Heart left ventricle (tissue), 16 donors: ENCODE results near the gene PAGE1. TPM values are rescaled to one million over a fixed set of nuclear protein-coding genes. Genes with fewer than 3 reads are reported as not detected.

Experiments used
- ATAC-seq, 4 donors: fragments of 200-7000 bp; cut with Tn5 transposase; one replicate each; pipeline ENCODE4 v1.9.1; 2020 to 2022; ENCODE audit warnings: moderate library complexity in 4 of 4, mild to moderate bottlenecking in 3 of 4, moderate number of reproducible peaks in 1 of 4
- DNase-seq, 5 donors: peaks; one replicate each; pipeline ENCODE4 v3.0.0-alpha.2; 2020
- H3K27ac ChIP-seq, 12 donors: fragments of 200-600 bp; sonication (generic) in 4 of 12; one replicate each; pipeline versions ENCODE4 v1.5.0 to v1.8.0; 2016 to 2022; ENCODE audit warnings: mild to moderate bottlenecking in 2 of 12
- H3K27me3 ChIP-seq, 9 donors: fragments of 200-600 bp; sonication (generic) in 2 of 9; one replicate each; pipeline versions ENCODE4 v1.5.1 to v1.8.0; 2016 to 2022; ENCODE audit warnings: mild to moderate bottlenecking in 3 of 9
- H3K36me3 ChIP-seq, 9 donors: fragments of 200-600 bp; sonication (generic) in 2 of 9; one replicate each; pipeline versions ENCODE4 v1.5.0 to v1.8.0; 2018 to 2022; ENCODE audit warnings: mild to moderate bottlenecking in 2 of 9
- H3K4me1 ChIP-seq, 12 donors: fragments of 200-600 bp; sonication (generic) in 4 of 12; one replicate each; pipeline versions ENCODE4 v1.5.0 to v1.8.0; 2016 to 2022; ENCODE audit warnings: mild to moderate bottlenecking in 3 of 12
- H3K4me3 ChIP-seq, 12 donors: fragments of 200-600 bp; sonication (generic) in 4 of 12; one replicate each; pipeline versions ENCODE4 v1.5.0 to v1.8.0; 2017 to 2022; ENCODE audit warnings: mild to moderate bottlenecking in 9 of 12, moderate library complexity in 4 of 12
- H3K9me3 ChIP-seq, 12 donors: fragments of 200-600 bp; sonication (generic) in 4 of 12; one replicate each; pipeline versions ENCODE4 v1.5.0 to v1.8.0; 2016 to 2022; ENCODE audit warnings: mild to moderate bottlenecking in 1 of 12
- POLR2A ChIP-seq, 2 donors: fragments of 450-650 bp; IDR thresholded peaks; one replicate each; pipeline ENCODE4 v1.6.1; 2017; ENCODE audit warnings: antibody characterized with exemption in 2 of 2, mild to moderate bottlenecking in 2 of 2, moderate library complexity in 2 of 2
- WGBS, 4 donors: extraction: QIAGEN DNeasy Blood & Tissue Kit in 2 of 4; methylation state at CpG; one replicate each; pipeline versions ENCODE4 v1.1.5 to v1.1.7; 2013 to 2018; 5-methylcytosine and 5-hydroxymethylcytosine counted together
- intact Hi-C, 10 donors: fragments of 100-400 bp; cut with DNase I; formaldehyde crosslinking; loops; one replicate each; pipeline versions ENCODE4 v1.11.1 to v1.14.2; 2022
- polyA plus RNA-seq, 2 donors: library from polyadenylated mRNA; stranded (reverse); fragments of 200-250 nt; gene quantifications; one replicate each; pipeline ENCODE4 v1.2.3, GENCODE V29; 2013
- total RNA-seq, 9 donors: library from RNA; depleted of rRNA in 2 of 9; stranded (reverse); fragments of >200 nt in 2 of 9; fragmentation: NEBNext Ultra II Directional in 3 of 9; extraction: Animal tissue kit (Norgen Biotek cat#: 25700) in 3 of 9; gene quantifications; one replicate each; pipeline versions ENCODE4 v1.1.0 to v1.2.4, GENCODE V29; 2016 to 2023
- TF ChIP-seq, protein P1 (sequence below), 12 donors: fragments of 200-600 bp; sonication (generic) in 4 of 12; IDR thresholded peaks; one replicate each; pipeline versions ENCODE4 v1.5.0 to v1.8.0; 2018 to 2022; ENCODE audit warnings: antibody characterized with exemption in 12 of 12, mild to moderate bottlenecking in 5 of 12
- donor health status: ischemic (EF 13 %, LVEDD 7.1; RV severe dilation, severe dysfunction).
- donor health status: healthy with polysubstance abuse.
- donor health status: DM: no; HTN: yes; CAD: no.
- donor health status: DM: no; HTN: no; CAD: no.
- donor health status: ischemic (EF 25% LVEDD 6.9; RV normal size, moderate dysfunction).
- donor health status: ischemic (EF 25% LVEDD 5.7; RV mildly dilated, moderate dysfunction).
- donor health status: healthy.
- donor health status: DM: yes; HTN: yes; CAD: no.
- donor health status: ischemic (EF 35%, LVEDD 5.7; RV mildly dilated, moderate dysfunction).
- donor health status: nonischemic (EF 11% LVEDD 7.7; RV severe dilation, severe dysfunction).
- donor health status: DM: yes; HTN: yes; CAD: no.
- donor health status: PGD.
- donor health status: ischemic (EF 29% LVEDD 5.4; RV normal size, mild dysfunction).
- donor health status: nonischemic (EF 23%, LVEDD 6.1; RV moderate dilation, normal function).

Gene PAGE1
- total and polyA plus RNA-seq, 11 donors: not detected

DNA sequence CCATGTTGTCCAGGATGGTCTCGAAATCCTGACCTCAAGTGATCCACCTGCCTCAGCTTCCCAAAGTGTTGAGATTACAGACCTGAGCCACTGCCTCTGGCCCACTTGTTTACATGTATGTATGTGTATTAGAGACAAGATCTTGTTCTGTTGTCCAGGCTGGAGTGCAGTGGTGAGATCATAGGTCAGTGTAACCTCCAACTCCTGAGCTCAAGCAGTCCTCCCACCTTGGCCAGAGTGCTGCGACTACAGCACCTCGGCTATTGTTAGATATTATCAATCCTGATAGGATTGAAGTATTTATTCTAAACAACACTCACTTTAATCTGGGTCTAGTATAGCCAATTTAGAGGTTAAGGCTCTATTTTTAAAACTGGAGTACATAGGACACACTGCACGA lies 36.0 kb downstream of the PAGE1 start:
- no peak overlapping the region for H3K27ac ChIP-seq
- peak in 1 of 4 donors; percentile 52 for ATAC-seq
- H3K4me1 ChIP-seq: no peaks in the 10 kb centered on the region
- H3K4me3 ChIP-seq: no peak overlapping the region
- intact Hi-C loops: no loop called here
- no peak for TF ChIP-seq POLR2A (IDR thresholded peaks at IDR 0.05)
- TF ChIP-seq, protein P1, sequence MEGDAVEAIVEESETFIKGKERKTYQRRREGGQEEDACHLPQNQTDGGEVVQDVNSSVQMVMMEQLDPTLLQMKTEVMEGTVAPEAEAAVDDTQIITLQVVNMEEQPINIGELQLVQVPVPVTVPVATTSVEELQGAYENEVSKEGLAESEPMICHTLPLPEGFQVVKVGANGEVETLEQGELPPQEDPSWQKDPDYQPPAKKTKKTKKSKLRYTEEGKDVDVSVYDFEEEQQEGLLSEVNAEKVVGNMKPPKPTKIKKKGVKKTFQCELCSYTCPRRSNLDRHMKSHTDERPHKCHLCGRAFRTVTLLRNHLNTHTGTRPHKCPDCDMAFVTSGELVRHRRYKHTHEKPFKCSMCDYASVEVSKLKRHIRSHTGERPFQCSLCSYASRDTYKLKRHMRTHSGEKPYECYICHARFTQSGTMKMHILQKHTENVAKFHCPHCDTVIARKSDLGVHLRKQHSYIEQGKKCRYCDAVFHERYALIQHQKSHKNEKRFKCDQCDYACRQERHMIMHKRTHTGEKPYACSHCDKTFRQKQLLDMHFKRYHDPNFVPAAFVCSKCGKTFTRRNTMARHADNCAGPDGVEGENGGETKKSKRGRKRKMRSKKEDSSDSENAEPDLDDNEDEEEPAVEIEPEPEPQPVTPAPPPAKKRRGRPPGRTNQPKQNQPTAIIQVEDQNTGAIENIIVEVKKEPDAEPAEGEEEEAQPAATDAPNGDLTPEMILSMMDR (IDR thresholded peaks at IDR 0.05): no peak
- no peaks in the 10 kb centered on the region for H3K9me3 ChIP-seq
- DNase-seq: no peak
- 40 to 53% (median 47%) methylated on average over 4 of the region's 4 CpGs for WGBS, 4 donors
- no peaks in the 10 kb centered on the region for H3K36me3 ChIP-seq
- H3K27me3 ChIP-seq: peaks cover 0 to 7% (median 0%) of the 10 kb centered on the region in 9 donors

DNA sequence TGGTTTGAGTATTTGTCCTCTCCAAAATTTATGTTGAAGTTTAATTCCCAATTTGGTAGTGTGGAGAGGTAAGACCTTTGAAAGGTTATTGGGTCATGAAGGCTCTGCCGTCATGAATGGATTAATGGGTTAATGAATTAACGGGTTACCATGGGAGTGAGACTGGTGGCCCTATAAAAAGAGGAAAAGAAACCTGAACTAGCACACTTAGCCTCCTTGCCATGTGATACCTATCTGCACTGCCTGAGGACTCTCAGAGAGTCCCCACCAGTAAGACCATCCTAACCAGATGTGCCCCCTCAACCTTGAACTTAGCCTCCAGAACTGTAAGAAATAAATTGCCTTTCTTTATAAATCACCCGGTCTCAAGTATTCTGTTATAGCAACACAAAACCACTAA lies 39.3 kb downstream of the PAGE1 start:
- ATAC-seq (no peak), DNase-seq (no peak)
- Histone ChIP-seq H3K36me3 (no peaks in the 10 kb centered on the region), H3K4me3 (no peak overlapping the region), H3K27me3 (peaks cover 0 to 16% (median 0%) of the 10 kb centered on the region in 9 donors), H3K4me1 (no peaks in the 10 kb centered on the region), H3K27ac (no peak overlapping the region), H3K9me3 (no peaks in the 10 kb centered on the region)
- 76 to 89% (median 87%) methylated on average over 3 of the region's 3 CpGs for WGBS, 4 donors
- TF ChIP-seq, protein P1 (IDR thresholded peaks at IDR 0.05): no peak
- no peak for TF ChIP-seq POLR2A (IDR thresholded peaks at IDR 0.05)
- intact Hi-C loops: no loop called here

DNA sequence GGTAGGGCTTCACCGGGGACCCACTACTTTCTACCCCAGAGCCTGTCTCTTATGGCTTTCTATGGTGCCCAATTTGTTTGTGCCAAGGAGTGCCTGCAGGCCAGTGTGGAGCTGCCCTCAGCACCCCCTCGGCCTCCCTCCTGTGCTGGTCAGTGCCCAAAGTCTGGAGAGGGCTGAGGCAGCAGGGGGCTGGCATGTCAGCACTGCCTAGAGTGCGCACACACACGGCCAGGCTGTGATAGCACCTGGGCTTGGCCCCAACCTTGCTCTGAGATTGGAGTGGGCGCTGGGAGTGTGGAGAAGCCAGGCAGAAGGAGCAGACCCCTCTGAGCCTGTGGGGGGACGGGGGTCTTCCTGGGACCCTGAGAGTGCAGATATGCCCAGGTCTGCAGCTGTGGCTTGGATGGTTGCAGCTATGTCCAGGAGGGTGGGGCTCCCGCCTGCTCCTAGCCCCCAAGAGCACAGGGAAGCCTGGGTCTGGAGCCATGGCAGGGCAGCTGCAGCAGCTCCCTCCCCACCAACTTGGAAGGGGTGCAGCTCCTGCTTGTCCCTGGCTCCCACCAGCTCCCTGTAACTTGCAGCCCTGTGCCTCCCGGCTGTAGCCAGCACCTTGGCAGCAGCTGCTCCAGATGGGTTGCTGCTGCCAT lies 50.7 kb downstream of the PAGE1 start:
- TF ChIP-seq POLR2A (IDR thresholded peaks at IDR 0.05): no peak
- TF ChIP-seq, protein P1 (IDR thresholded peaks at IDR 0.05): no peak
- Histone ChIP-seq H3K4me3 (no peak overlapping the region), H3K27ac (no peak overlapping the region), H3K27me3 (peaks cover 0 to 30% (median 0%) of the 10 kb centered on the region in 9 donors), H3K4me1 (no peaks in the 10 kb centered on the region), H3K9me3 (no peaks in the 10 kb centered on the region), H3K36me3 (no peaks in the 10 kb centered on the region)
- DNase-seq (no peak), ATAC-seq (peak in 1 of 4 donors; percentile 20)
- intact Hi-C loops: no loop called here
- WGBS, 4 donors: 63 to 86% (median 75%) methylated on average over 5 to 8 of the region's 8 CpGs

Other genes starting within 250 kb of the PAGE1 start
- gene GAGE12C, start 163.8 kb downstream of the PAGE1 start, total RNA-seq: not detected
- gene GAGE12C, start 163.8 kb downstream of the PAGE1 start, polyA plus RNA-seq: not detected
- gene GAGE12D, start 154.3 kb downstream of the PAGE1 start, total RNA-seq: not detected
- gene GAGE12D, start 154.3 kb downstream of the PAGE1 start, polyA plus RNA-seq: not detected
- not detected for gene GAGE12E, start 144.7 kb downstream of the PAGE1 start, total RNA-seq
- not detected for gene GAGE12E, start 144.7 kb downstream of the PAGE1 start, polyA plus RNA-seq
- gene GAGE12F, start 135.1 kb downstream of the PAGE1 start, total RNA-seq: not detected
- gene GAGE12F, start 135.1 kb downstream of the PAGE1 start, polyA plus RNA-seq: not detected
- gene GAGE12G, start 125.6 kb downstream of the PAGE1 start, total RNA-seq: not detected
- not detected for gene GAGE12G, start 125.6 kb downstream of the PAGE1 start, polyA plus RNA-seq
- gene GAGE12H, start 116.0 kb downstream of the PAGE1 start, total RNA-seq: not detected
- not detected for gene GAGE12H, start 116.0 kb downstream of the PAGE1 start, polyA plus RNA-seq
- gene GAGE2A, start 106.5 kb downstream of the PAGE1 start, total RNA-seq: not detected
- not detected for gene GAGE2A, start 106.5 kb downstream of the PAGE1 start, polyA plus RNA-seq
- not detected for gene GAGE1, start 97.0 kb downstream of the PAGE1 start, total RNA-seq
- gene GAGE1, start 97.0 kb downstream of the PAGE1 start, polyA plus RNA-seq: not detected
- gene PAGE4, start 133.3 kb upstream of the PAGE1 start, total RNA-seq: not detected
- not detected for gene PAGE4, start 133.3 kb upstream of the PAGE1 start, polyA plus RNA-seq
- 1 to 10 TPM in 8 of 9 donors, under 1 TPM in 1; 0.67 to 4.3 (median 2.2) TPM for gene USP27X, start 183.5 kb upstream of the PAGE1 start, total RNA-seq
- 1 to 10 TPM; 1.1 to 2.3 TPM for gene USP27X, start 183.5 kb upstream of the PAGE1 start, polyA plus RNA-seq
- 1 to 10 TPM; 1.3 to 6.0 (median 2.5) TPM for gene CLCN5, start 226.6 kb upstream of the PAGE1 start, total RNA-seq
- gene CLCN5, start 226.6 kb upstream of the PAGE1 start, polyA plus RNA-seq: 1 to 10 TPM in 1 of 2 donors, under 1 TPM in 1; 0.65 to 4.8 TPM